Prostate gland (tissue), 2 donors: ENCODE results near the gene AACS.

ENCODE experiments used
- POLR2A ChIP-seq: fragments of 450-650 bp; IDR thresholded peaks from one replicate; pipeline ENCODE4 v1.6.1; 2016; ENCODE audit warnings: antibody characterized with exemption, mild to moderate bottlenecking
- POLR2AphosphoS5 ChIP-seq: sonication (generic); formaldehyde crosslinking; IDR thresholded peaks from one replicate; pipeline ENCODE4 v1.6.1; 2017; ENCODE audit warnings: antibody characterized with exemption
- TF ChIP-seq, protein P1 (sequence below), 4 experiments: fragments of 200-600 bp in 2 of 4; fragments of 450-650 bp in 2 of 4; sonication (generic) in 2 of 4; IDR thresholded peaks; 1 replicate in 3 of 4; 2 replicates in 1 of 4; pipeline ENCODE4 v1.5.1; 2016 to 2019; ENCODE audit warnings: antibody characterized with exemption in 4 of 4, mild to moderate bottlenecking in 2 of 4, moderate library complexity in 2 of 4

DNA sequence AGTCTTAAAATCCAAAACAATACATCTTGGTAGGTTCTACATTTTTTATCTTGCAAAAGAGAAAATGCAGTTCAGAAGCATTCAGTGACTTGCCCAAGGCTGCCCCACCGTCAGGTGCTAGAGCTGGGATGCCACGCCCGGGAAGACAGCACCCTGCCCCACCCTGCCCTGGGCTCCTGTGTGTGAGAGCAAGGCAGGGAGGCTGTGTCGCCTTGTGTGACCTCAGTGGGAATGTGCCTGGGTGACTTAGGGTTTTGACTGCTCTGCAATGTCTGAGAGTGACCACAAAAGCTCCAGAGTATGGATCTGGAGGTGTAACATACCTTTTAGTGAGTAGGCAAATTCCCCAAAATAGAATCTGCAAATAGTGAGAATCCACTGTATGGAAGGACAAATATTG, 60.0 kb downstream of the AACS start:
- TF ChIP-seq POLR2A = no peak
- TF ChIP-seq, protein P1, sequence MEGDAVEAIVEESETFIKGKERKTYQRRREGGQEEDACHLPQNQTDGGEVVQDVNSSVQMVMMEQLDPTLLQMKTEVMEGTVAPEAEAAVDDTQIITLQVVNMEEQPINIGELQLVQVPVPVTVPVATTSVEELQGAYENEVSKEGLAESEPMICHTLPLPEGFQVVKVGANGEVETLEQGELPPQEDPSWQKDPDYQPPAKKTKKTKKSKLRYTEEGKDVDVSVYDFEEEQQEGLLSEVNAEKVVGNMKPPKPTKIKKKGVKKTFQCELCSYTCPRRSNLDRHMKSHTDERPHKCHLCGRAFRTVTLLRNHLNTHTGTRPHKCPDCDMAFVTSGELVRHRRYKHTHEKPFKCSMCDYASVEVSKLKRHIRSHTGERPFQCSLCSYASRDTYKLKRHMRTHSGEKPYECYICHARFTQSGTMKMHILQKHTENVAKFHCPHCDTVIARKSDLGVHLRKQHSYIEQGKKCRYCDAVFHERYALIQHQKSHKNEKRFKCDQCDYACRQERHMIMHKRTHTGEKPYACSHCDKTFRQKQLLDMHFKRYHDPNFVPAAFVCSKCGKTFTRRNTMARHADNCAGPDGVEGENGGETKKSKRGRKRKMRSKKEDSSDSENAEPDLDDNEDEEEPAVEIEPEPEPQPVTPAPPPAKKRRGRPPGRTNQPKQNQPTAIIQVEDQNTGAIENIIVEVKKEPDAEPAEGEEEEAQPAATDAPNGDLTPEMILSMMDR (IDR thresholded peaks at IDR 0.05) = no peak
- TF ChIP-seq POLR2AphosphoS5 = no peak
